Liver (tissue), 9 donors: ENCODE results near the gene NUP160. TPM values are rescaled to one million over a fixed set of nuclear protein-coding genes. Genes with fewer than 3 reads are reported as not detected.
"Not testable (repeated sequence)": the region's sequence is repeated elsewhere in the genome, so short reads cannot be mapped to it uniquely, and the experiment has no call there.

Experiments
- DNase-seq: peaks from one replicate; pipeline ENCODE4 v3.0.0-alpha.2; 2017; ENCODE audit warnings: low spot score
- H3K27ac ChIP-seq, 2 donors: one replicate each; pipeline ENCODE4 v1.7.0; 2013; ENCODE audit warnings: inconsistent platforms in 2 of 2, low read length in 2 of 2, control low read depth in 1 of 2, low read depth in 1 of 2, mild to moderate bottlenecking in 1 of 2
- H3K27me3 ChIP-seq, 4 donors: one replicate each; pipeline versions ENCODE4 v1.6.1 to v1.7.0; 2013; ENCODE audit warnings: low read length in 3 of 4, inconsistent platforms in 1 of 4, mild to moderate bottlenecking in 1 of 4, moderate library complexity in 1 of 4; ENCODE audit not compliant: control insufficient read depth in 4 of 4, insufficient read depth in 4 of 4
- H3K36me3 ChIP-seq, 4 donors: one replicate each; pipeline versions ENCODE4 v1.6.1 to v1.7.0; 2013; ENCODE audit warnings: low read length in 3 of 4, mild to moderate bottlenecking in 3 of 4, low read depth in 1 of 4, moderate library complexity in 1 of 4; ENCODE audit not compliant: control insufficient read depth in 4 of 4, insufficient read depth in 3 of 4
- H3K4me1 ChIP-seq, 4 donors: one replicate each; pipeline versions ENCODE4 v1.6.1 to v1.7.0; 2013; ENCODE audit warnings: low read length in 3 of 4, mild to moderate bottlenecking in 3 of 4, moderate library complexity in 1 of 4; ENCODE audit not compliant: control insufficient read depth in 4 of 4, insufficient read depth in 4 of 4
- H3K4me3 ChIP-seq, 3 donors: one replicate each; pipeline versions ENCODE4 v1.6.1 to v1.7.0; 2013; ENCODE audit warnings: low read length in 3 of 3, control low read depth in 1 of 3, low read depth in 1 of 3, mild to moderate bottlenecking in 1 of 3
- H3K9ac ChIP-seq, 2 donors: one replicate each; pipeline ENCODE4 v1.7.0; 2013; ENCODE audit warnings: low read length in 2 of 2, mild to moderate bottlenecking in 2 of 2, moderate library complexity in 2 of 2, control low read depth in 1 of 2, low read depth in 1 of 2
- H3K9me3 ChIP-seq, 4 donors: one replicate each; pipeline versions ENCODE4 v1.6.1 to v1.7.0; 2013; ENCODE audit warnings: low read length in 3 of 4; ENCODE audit not compliant: control insufficient read depth in 4 of 4
- EGR1 ChIP-seq, 2 donors: IDR thresholded peaks; 2 replicates each; pipeline ENCODE4 v1.6.1; 2016 to 2018; ENCODE audit warnings: antibody characterized with exemption in 2 of 2, low read depth in 2 of 2
- FOXA1 ChIP-seq: IDR thresholded peaks from 2 replicates; pipeline ENCODE4 v1.6.1; 2016; ENCODE audit warnings: antibody characterized with exemption
- GABPA ChIP-seq, 2 donors: IDR thresholded peaks in 1 of 2; conservative IDR thresholded peaks in 1 of 2; 2 replicates each; pipeline ENCODE4 v1.6.1; 2016; ENCODE audit warnings: antibody characterized with exemption in 2 of 2, mild to moderate bottlenecking in 1 of 2, moderate library complexity in 1 of 2
- HNF4A ChIP-seq, 2 donors: conservative IDR thresholded peaks; 2 replicates each; pipeline ENCODE4 v1.6.1; 2016; ENCODE audit warnings: antibody characterized with exemption in 2 of 2, mild to moderate bottlenecking in 2 of 2
- HNF4G ChIP-seq: IDR thresholded peaks from 2 replicates; pipeline ENCODE4 v1.6.1; 2016; ENCODE audit warnings: antibody characterized with exemption
- RAD21 ChIP-seq, 2 donors: IDR thresholded peaks; 2 replicates each; pipeline ENCODE4 v1.6.1; 2016; ENCODE audit warnings: antibody characterized with exemption in 2 of 2, mild to moderate bottlenecking in 2 of 2
- RXRA ChIP-seq, 2 donors: IDR thresholded peaks; 2 replicates each; pipeline ENCODE4 v1.6.1; 2017 to 2018; ENCODE audit warnings: antibody characterized with exemption in 2 of 2, mild to moderate bottlenecking in 1 of 2
- SP1 ChIP-seq: IDR thresholded peaks from 2 replicates; pipeline ENCODE4 v1.6.1; 2018; ENCODE audit warnings: antibody characterized with exemption, mild to moderate bottlenecking
- TAF1 ChIP-seq: conservative IDR thresholded peaks from 2 replicates; pipeline ENCODE4 v1.6.1; 2016; ENCODE audit warnings: antibody characterized with exemption, mild to moderate bottlenecking
- YY1 ChIP-seq: IDR thresholded peaks from 2 replicates; pipeline ENCODE4 v1.6.1; 2016; ENCODE audit warnings: antibody characterized with exemption, mild to moderate bottlenecking
- WGBS: extraction: QIAGEN DNeasy Blood & Tissue Kit; methylation state at CpG from one replicate; pipeline ENCODE4 v1.1.7; 2013; 5-methylcytosine and 5-hydroxymethylcytosine counted together
- polyA plus RNA-seq, 2 donors: library from polyadenylated mRNA; stranded (reverse) in 1 of 2; unstranded in 1 of 2; fragments of 200-250 nt in 1 of 2; fragments of >200 nt in 1 of 2; fragmentation: Nextera tagmentation in 1 of 2; extraction: Ambion mirVana in 1 of 2; gene quantifications; one replicate each; pipeline versions ENCODE4 v1.2.1 to v1.2.3, GENCODE V29; 2013 to 2015
- total RNA-seq, 2 donors: library from RNA; depleted of rRNA; stranded (reverse); fragments of >200 nt; gene quantifications; one replicate each; pipeline ENCODE4 v1.2.3, GENCODE V29; 2014
- TF ChIP-seq, protein P1 (sequence below): IDR thresholded peaks from 2 replicates; pipeline ENCODE4 v1.6.1; 2016; ENCODE audit warnings: antibody characterized with exemption
- TF ChIP-seq, protein P2 (sequence below): IDR thresholded peaks from 2 replicates; pipeline ENCODE4 v1.6.1; 2016; ENCODE audit warnings: antibody characterized with exemption
- TF ChIP-seq, protein P3 (sequence below): IDR thresholded peaks from 2 replicates; pipeline ENCODE4 v1.6.1; 2016; ENCODE audit warnings: antibody characterized with exemption
- donor health status: healthy.
- donor health status: healthy.
- donor health status: healthy.
- donor health status: healthy.
- donor health status: healthy.

Gene NUP160
- total and polyA plus RNA-seq, 4 donors: 7.0 to 36.6 (median 17.5) TPM

DNA sequence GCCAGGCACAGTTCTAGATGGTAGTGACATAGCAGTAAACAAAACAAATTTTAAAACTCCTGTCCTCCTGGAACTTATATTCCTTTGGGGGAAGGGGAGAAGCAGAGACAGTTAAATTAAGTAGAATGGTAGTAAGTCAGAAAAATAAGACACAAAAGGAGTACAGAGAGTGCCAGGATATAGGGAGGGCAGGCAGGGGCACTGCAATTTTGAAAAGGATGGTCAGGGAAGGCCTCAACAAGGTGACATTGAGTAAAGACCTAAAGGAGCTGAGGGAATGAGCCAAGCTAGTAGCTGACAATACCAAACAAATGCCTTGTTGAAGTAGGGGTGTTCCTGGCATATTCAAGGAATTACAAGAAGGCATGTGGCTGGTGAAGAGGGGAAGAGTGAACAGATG is 10.2 kb downstream of the NUP160 start:
- no peak overlapping the region for H3K9ac ChIP-seq
- no peaks in the 10 kb centered on the region for H3K9me3 ChIP-seq
- H3K4me1 ChIP-seq: peaks cover 0 to 5% (median 0%) of the 10 kb centered on the region in 4 donors
- H3K36me3 ChIP-seq: peaks cover 16 to 79% (median 62%) of the 10 kb centered on the region in 4 donors
- no peak overlapping the region for H3K4me3 ChIP-seq
- H3K27me3 ChIP-seq: no peaks in the 10 kb centered on the region
- H3K27ac ChIP-seq: no peak overlapping the region
- no peak for TF ChIP-seq FOXA1
- no peak for TF ChIP-seq EGR1 (IDR thresholded peaks at IDR 0.05; ENCODE audit: low read depth in 2 of 2)
- no peak for TF ChIP-seq RAD21 (IDR thresholded peaks at IDR 0.05)
- TF ChIP-seq, protein P1, sequence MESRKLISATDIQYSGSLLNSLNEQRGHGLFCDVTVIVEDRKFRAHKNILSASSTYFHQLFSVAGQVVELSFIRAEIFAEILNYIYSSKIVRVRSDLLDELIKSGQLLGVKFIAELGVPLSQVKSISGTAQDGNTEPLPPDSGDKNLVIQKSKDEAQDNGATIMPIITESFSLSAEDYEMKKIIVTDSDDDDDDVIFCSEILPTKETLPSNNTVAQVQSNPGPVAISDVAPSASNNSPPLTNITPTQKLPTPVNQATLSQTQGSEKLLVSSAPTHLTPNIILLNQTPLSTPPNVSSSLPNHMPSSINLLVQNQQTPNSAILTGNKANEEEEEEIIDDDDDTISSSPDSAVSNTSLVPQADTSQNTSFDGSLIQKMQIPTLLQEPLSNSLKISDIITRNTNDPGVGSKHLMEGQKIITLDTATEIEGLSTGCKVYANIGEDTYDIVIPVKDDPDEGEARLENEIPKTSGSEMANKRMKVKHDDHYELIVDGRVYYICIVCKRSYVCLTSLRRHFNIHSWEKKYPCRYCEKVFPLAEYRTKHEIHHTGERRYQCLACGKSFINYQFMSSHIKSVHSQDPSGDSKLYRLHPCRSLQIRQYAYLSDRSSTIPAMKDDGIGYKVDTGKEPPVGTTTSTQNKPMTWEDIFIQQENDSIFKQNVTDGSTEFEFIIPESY: no peak
- TF ChIP-seq RXRA (IDR thresholded peaks at IDR 0.05): no peak
- TF ChIP-seq HNF4A (conservative IDR thresholded peaks at IDR 0.05): no peak
- TF ChIP-seq, protein P2, sequence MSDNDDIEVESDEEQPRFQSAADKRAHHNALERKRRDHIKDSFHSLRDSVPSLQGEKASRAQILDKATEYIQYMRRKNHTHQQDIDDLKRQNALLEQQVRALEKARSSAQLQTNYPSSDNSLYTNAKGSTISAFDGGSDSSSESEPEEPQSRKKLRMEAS: no peak
- no peak for TF ChIP-seq GABPA (IDR thresholded peaks at IDR 0.05 in 1 of 2, conservative IDR thresholded peaks at IDR 0.05 in 1 of 2)
- TF ChIP-seq, protein P3, sequence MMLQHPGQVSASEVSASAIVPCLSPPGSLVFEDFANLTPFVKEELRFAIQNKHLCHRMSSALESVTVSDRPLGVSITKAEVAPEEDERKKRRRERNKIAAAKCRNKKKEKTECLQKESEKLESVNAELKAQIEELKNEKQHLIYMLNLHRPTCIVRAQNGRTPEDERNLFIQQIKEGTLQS: no peak
- no peak for DNase-seq

DNA sequence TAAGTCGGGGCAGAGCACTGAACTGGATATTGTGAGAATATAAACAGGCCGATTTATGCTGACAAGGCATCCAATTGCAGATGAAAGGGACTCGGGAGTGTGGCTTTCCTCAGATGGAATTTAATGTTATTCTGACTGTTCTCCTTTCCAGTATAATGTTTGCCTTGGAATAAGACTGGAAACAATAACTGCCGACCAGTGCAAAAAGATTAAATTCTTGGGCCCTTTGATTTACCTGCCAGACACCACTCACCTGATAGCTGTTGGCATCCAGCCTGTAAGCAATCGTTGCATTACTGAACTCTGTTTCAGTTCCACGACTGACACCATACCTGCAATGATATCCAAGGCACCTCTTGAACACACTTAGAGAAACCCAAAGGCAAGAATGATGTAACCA is 10.9 kb downstream of the NUP160 start:
- H3K4me3 ChIP-seq: no peak overlapping the region
- peaks cover 17 to 79% (median 63%) of the 10 kb centered on the region in 4 donors for H3K36me3 ChIP-seq
- H3K27ac ChIP-seq: no peak overlapping the region
- DNase-seq: no peak
- WGBS: 50% methylated on average over 6 of the region's 6 CpGs
- no peaks in the 10 kb centered on the region for H3K27me3 ChIP-seq
- H3K9ac ChIP-seq: no peak overlapping the region
- peaks cover 0 to 5% (median 0%) of the 10 kb centered on the region in 4 donors for H3K4me1 ChIP-seq
- TF ChIP-seq SP1 (no peak), TAF1 (no peak), HNF4A (conservative IDR thresholded peaks at IDR 0.05) (no peak), RAD21 (IDR thresholded peaks at IDR 0.05) (no peak), GABPA (IDR thresholded peaks at IDR 0.05 in 1 of 2, conservative IDR thresholded peaks at IDR 0.05 in 1 of 2) (no peak), RXRA (IDR thresholded peaks at IDR 0.05) (no peak), HNF4G (no peak), YY1 (no peak)
- TF ChIP-seq, protein P3: no peak
- TF ChIP-seq, protein P1: no peak
- H3K9me3 ChIP-seq: no peaks in the 10 kb centered on the region

DNA sequence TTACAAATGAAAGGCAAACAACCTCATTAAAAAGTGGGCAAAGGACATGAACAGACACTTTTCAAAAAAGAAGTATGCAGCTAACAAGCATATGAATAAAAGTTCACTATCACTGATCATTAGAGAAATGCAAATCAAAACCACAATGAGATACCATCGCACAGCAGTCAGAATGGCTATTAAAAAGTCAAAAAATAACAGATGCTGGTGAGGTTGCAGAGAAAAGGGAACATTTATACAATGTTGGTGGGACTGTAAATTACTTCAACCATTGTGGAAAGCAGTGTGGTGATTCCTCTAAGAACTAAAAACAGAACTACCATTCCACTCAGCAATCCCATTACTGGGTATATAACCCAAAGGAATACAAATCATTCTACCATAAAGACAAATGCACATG is 18.1 kb downstream of the NUP160 start:
- WGBS: 96% methylated on average over 1 of the region's 1 CpG
- H3K36me3 ChIP-seq: peaks cover 13 to 48% (median 30%) of the 10 kb centered on the region in 4 donors
- not testable (repeated sequence) for DNase-seq

More for the DNA sequence above, 18.1 kb downstream of the NUP160 start:
- not testable (repeated sequence) for H3K9me3 ChIP-seq, H3K27me3 ChIP-seq, H3K4me3 ChIP-seq, H3K9ac ChIP-seq, H3K27ac ChIP-seq, H3K4me1 ChIP-seq
